Activated naive CD8-positive, alpha-beta T cell treated with anti-CD3 and anti-CD28 coated beads, Interleukin-2, amount 50 U/mL, for 24 hours (primary cell): Measurements from ENCODE around the gene PTPN9.
"Not testable (repeated sequence)": the region's sequence is repeated elsewhere in the genome, so short reads cannot be mapped to it uniquely, and the experiment has no call there.

Source experiments
- ATAC-seq: fragments of 150-1000 bp; cut with Tn5 transposase; one replicate; pipeline ENCODE4 v1.10.0; 2021
- DNase-seq: peaks from one replicate; pipeline ENCODE4 v3.0.0; 2021
- H3K27ac Mint-ChIP-seq: one replicate; pipeline ENCODE4 v1.8.0; 2021; ENCODE audit warnings: mild to moderate bottlenecking, mixed read lengths
- H3K27me3 Mint-ChIP-seq: one replicate; pipeline ENCODE4 v1.8.0; 2021; ENCODE audit warnings: mixed read lengths
- H3K36me3 Mint-ChIP-seq: one replicate; pipeline ENCODE4 v1.8.0; 2021; ENCODE audit warnings: low read depth, mixed read lengths
- H3K4me1 Mint-ChIP-seq: one replicate; pipeline ENCODE4 v1.8.0; 2021; ENCODE audit warnings: mixed read lengths
- H3K4me3 Mint-ChIP-seq: one replicate; pipeline ENCODE4 v1.8.0; 2021; ENCODE audit warnings: mild to moderate bottlenecking, moderate library complexity, mixed read lengths
- H3K9me3 Mint-ChIP-seq: one replicate; pipeline ENCODE4 v1.8.0; 2021; ENCODE audit warnings: mixed read lengths

The PTPN9 gene

GRCh38 chr15:75448171-75448570 is 130.9 kb downstream of the PTPN9 start:
- H3K27ac Mint-ChIP-seq, H3K27me3 Mint-ChIP-seq, DNase-seq, H3K4me3 Mint-ChIP-seq, ATAC-seq, H3K9me3 Mint-ChIP-seq: not testable (repeated sequence)
- Mint-ChIP-seq H3K36me3 (peaks cover 18% of the 10 kb centered on the region), H3K4me1 (peaks cover 73% of the 10 kb centered on the region)

- DNase-seq (no peak), ATAC-seq (no peak)
- Mint-ChIP-seq H3K27ac (peak overlapping the region; percentile 59), H3K36me3 (peaks cover 26% of the 10 kb centered on the region), H3K4me1 (peaks cover 70% of the 10 kb centered on the region), H3K9me3 (no peaks in the 10 kb centered on the region), H3K4me3 (no peak overlapping the region), H3K27me3 (no peaks in the 10 kb centered on the region)
Observed at GRCh38 chr15:75446151-75446550, 133.0 kb downstream of the PTPN9 start.

- not testable (repeated sequence) for H3K9me3 Mint-ChIP-seq, H3K4me3 Mint-ChIP-seq, ATAC-seq, DNase-seq, H3K27ac Mint-ChIP-seq, H3K27me3 Mint-ChIP-seq
- H3K36me3 Mint-ChIP-seq, result peaks cover 27% of the 10 kb centered on the region
- peaks cover 69% of the 10 kb centered on the region for H3K4me1 Mint-ChIP-seq
Observed at GRCh38 chr15:75445324-75445723, 133.8 kb downstream of the PTPN9 start.

GRCh38 chr15:75443972-75444453 is 135.1 kb downstream of the PTPN9 start:
- ATAC-seq, H3K9me3 Mint-ChIP-seq, H3K27me3 Mint-ChIP-seq, DNase-seq, H3K4me3 Mint-ChIP-seq: not testable (repeated sequence)
- Mint-ChIP-seq H3K27ac (peak overlapping the region; percentile 62), H3K4me1 (peaks cover 58% of the 10 kb centered on the region), H3K36me3 (peaks cover 32% of the 10 kb centered on the region)

GRCh38 chr15:75437721-75438120 is 141.4 kb downstream of the PTPN9 start:
- H3K27ac Mint-ChIP-seq, result no peak overlapping the region
- no peaks in the 10 kb centered on the region for H3K9me3 Mint-ChIP-seq
- H3K27me3 Mint-ChIP-seq, result no peaks in the 10 kb centered on the region
- DNase-seq (no peak), ATAC-seq (peak; percentile 52)
- H3K4me1 Mint-ChIP-seq, result peaks cover 47% of the 10 kb centered on the region
- H3K36me3 Mint-ChIP-seq, result peaks cover 37% of the 10 kb centered on the region
- no peak overlapping the region for H3K4me3 Mint-ChIP-seq

GRCh38 chr15:75436881-75437280 is 142.2 kb downstream of the PTPN9 start:
- Mint-ChIP-seq H3K9me3 (no peaks in the 10 kb centered on the region), H3K36me3 (peaks cover 36% of the 10 kb centered on the region), H3K4me3 (no peak overlapping the region), H3K27me3 (no peaks in the 10 kb centered on the region), H3K27ac (no peak overlapping the region), H3K4me1 (peaks cover 53% of the 10 kb centered on the region)
- DNase-seq (no peak), ATAC-seq (no peak)

- peaks cover 43% of the 10 kb centered on the region for H3K36me3 Mint-ChIP-seq
Observed at GRCh38 chr15:75431682-75432081, 147.4 kb downstream of the PTPN9 start.

GRCh38 chr15:75431270-75431669 is 147.8 kb downstream of the PTPN9 start:
- ATAC-seq (no peak), DNase-seq (no peak)
- Mint-ChIP-seq H3K4me3 (no peak overlapping the region), H3K27ac (peak overlapping the region; percentile 44), H3K4me1 (peaks cover 38% of the 10 kb centered on the region), H3K9me3 (no peaks in the 10 kb centered on the region), H3K36me3 (peaks cover 40% of the 10 kb centered on the region), H3K27me3 (no peaks in the 10 kb centered on the region)

More at GRCh38 chr15:75431682-75432081, 147.4 kb downstream of the PTPN9 start:
- Mint-ChIP-seq H3K4me3 (no peak overlapping the region), H3K9me3 (no peaks in the 10 kb centered on the region), H3K4me1 (peaks cover 38% of the 10 kb centered on the region), H3K27ac (peak overlapping the region; percentile 44), H3K27me3 (no peaks in the 10 kb centered on the region)
- DNase-seq (no peak), ATAC-seq (no peak)

GRCh38 chr15:75430259-75430658 is 148.9 kb downstream of the PTPN9 start:
- no peaks in the 10 kb centered on the region for H3K9me3 Mint-ChIP-seq
- ATAC-seq (no peak), DNase-seq (no peak)
- no peak overlapping the region for H3K4me3 Mint-ChIP-seq
- peaks cover 35% of the 10 kb centered on the region for H3K4me1 Mint-ChIP-seq
- peaks cover 33% of the 10 kb centered on the region for H3K36me3 Mint-ChIP-seq
- no peak overlapping the region for H3K27ac Mint-ChIP-seq
- no peaks in the 10 kb centered on the region for H3K27me3 Mint-ChIP-seq

GRCh38 chr15:75428152-75428551 is 151.0 kb downstream of the PTPN9 start:
- Mint-ChIP-seq H3K36me3 (peaks cover 28% of the 10 kb centered on the region), H3K4me1 (peaks cover 27% of the 10 kb centered on the region), H3K4me3 (no peak overlapping the region), H3K27ac (no peak overlapping the region), H3K9me3 (no peaks in the 10 kb centered on the region), H3K27me3 (no peaks in the 10 kb centered on the region)
- no peak for DNase-seq
- ATAC-seq, result no peak

- Mint-ChIP-seq H3K27ac (no peak overlapping the region), H3K27me3 (no peaks in the 10 kb centered on the region), H3K4me1 (peaks cover 10% of the 10 kb centered on the region), H3K4me3 (no peak overlapping the region), H3K36me3 (peaks cover 36% of the 10 kb centered on the region), H3K9me3 (no peaks in the 10 kb centered on the region)
- DNase-seq, result no peak
- ATAC-seq, result no peak
Observed at GRCh38 chr15:75425966-75426500, 153.1 kb downstream of the PTPN9 start.

GRCh38 chr15:75422554-75422953 is 156.6 kb downstream of the PTPN9 start:
- ATAC-seq, result no peak
- no peaks in the 10 kb centered on the region for H3K9me3 Mint-ChIP-seq
- H3K4me3 Mint-ChIP-seq, result no peak overlapping the region
- no peak for DNase-seq
- no peak overlapping the region for H3K27ac Mint-ChIP-seq
- H3K36me3 Mint-ChIP-seq, result peaks cover 30% of the 10 kb centered on the region
- peaks cover 8% of the 10 kb centered on the region for H3K4me1 Mint-ChIP-seq
- H3K27me3 Mint-ChIP-seq, result no peaks in the 10 kb centered on the region

GRCh38 chr15:75420698-75421097 is 158.4 kb downstream of the PTPN9 start:
- no peak for ATAC-seq
- Mint-ChIP-seq H3K36me3 (peaks cover 31% of the 10 kb centered on the region), H3K9me3 (no peaks in the 10 kb centered on the region), H3K27ac (no peak overlapping the region), H3K4me3 (no peak overlapping the region), H3K4me1 (peaks cover 19% of the 10 kb centered on the region), H3K27me3 (no peaks in the 10 kb centered on the region)
- DNase-seq, result no peak

- no peak overlapping the region for H3K4me3 Mint-ChIP-seq
- no peaks in the 10 kb centered on the region for H3K27me3 Mint-ChIP-seq
- peak overlapping the region; percentile 84 for H3K27ac Mint-ChIP-seq
- peaks cover 39% of the 10 kb centered on the region for H3K36me3 Mint-ChIP-seq
- peaks cover 31% of the 10 kb centered on the region for H3K4me1 Mint-ChIP-seq
- no peak for DNase-seq
- peak; percentile 95 for ATAC-seq
- no peaks in the 10 kb centered on the region for H3K9me3 Mint-ChIP-seq
Observed at GRCh38 chr15:75416584-75416983, 162.5 kb downstream of the PTPN9 start.
